ENCODE data around the gene MOB3C. TPM values are rescaled to one million over a fixed set of nuclear protein-coding genes. Genes with fewer than 3 reads are reported as not detected.

The MOB3C gene
- total RNA-seq, 4 donors from 2014 or later: 19.5 to 27.0 (median 24.4) TPM

GRCh38 chr1:46649764-46650163 is 33.2 kb upstream of the MOB3C start:
- DNase-seq (ENCODE audit: extremely low spot score): no peak
- Histone ChIP-seq H3K36me3 (peaks cover 19 to 65% (median 44%) of the 10 kb centered on the region in 4 donors), H3K4me1 (peaks cover 0 to 24% (median 13%) of the 10 kb centered on the region in 4 donors), H3K4me3 (no peak overlapping the region), H3K27ac (replicated peaks in 1 of 4) (no peak overlapping the region), H3K9me3 (peaks cover 0 to 6% (median 0%) of the 10 kb centered on the region in 4 donors), H3K27me3 (no peaks in the 10 kb centered on the region)
- intact Hi-C loops (cut with DNase I): no loop called here
- WGBS: 97% methylated on average over 2 of the region's 2 CpGs
- TF ChIP-seq, protein P1, sequence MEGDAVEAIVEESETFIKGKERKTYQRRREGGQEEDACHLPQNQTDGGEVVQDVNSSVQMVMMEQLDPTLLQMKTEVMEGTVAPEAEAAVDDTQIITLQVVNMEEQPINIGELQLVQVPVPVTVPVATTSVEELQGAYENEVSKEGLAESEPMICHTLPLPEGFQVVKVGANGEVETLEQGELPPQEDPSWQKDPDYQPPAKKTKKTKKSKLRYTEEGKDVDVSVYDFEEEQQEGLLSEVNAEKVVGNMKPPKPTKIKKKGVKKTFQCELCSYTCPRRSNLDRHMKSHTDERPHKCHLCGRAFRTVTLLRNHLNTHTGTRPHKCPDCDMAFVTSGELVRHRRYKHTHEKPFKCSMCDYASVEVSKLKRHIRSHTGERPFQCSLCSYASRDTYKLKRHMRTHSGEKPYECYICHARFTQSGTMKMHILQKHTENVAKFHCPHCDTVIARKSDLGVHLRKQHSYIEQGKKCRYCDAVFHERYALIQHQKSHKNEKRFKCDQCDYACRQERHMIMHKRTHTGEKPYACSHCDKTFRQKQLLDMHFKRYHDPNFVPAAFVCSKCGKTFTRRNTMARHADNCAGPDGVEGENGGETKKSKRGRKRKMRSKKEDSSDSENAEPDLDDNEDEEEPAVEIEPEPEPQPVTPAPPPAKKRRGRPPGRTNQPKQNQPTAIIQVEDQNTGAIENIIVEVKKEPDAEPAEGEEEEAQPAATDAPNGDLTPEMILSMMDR (IDR thresholded peaks at IDR 0.05): no peak
- TF ChIP-seq POLR2A (IDR thresholded peaks at IDR 0.05; ENCODE audit: low read depth): no peak
- TF ChIP-seq EP300 (IDR thresholded peaks at IDR 0.05): no peak
- TF ChIP-seq POLR2AphosphoS5 (IDR thresholded peaks at IDR 0.05): no peak

GRCh38 chr1:46647611-46648010 is 31.0 kb upstream of the MOB3C start:
- H3K36me3 ChIP-seq: peaks cover 19 to 55% (median 37%) of the 10 kb centered on the region in 4 donors

DNA sequence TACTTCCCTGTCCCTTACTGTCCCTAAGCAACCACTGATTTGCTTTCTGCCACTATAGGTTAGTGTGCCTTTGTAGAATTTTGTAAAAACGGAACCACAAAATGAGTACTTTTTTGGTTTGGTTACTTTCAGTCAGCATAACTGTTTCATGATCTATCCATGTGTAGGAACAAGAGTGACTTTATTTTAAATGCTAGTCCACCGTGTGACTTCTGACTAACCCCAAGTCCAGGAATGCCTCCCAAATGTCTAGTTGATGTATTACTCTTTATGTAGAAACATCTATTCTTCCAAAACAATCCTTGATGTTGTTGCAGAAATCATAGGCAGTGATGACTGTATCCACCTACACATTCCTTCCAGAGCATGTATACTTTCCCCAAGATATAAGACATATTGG is 30.2 kb upstream of the MOB3C start:
- DNase-seq (ENCODE audit: extremely low spot score): no peak
- intact Hi-C loops (cut with DNase I): no loop called here
- Histone ChIP-seq H3K4me1 (peaks cover 13 to 36% (median 32%) of the 10 kb centered on the region in 4 donors), H3K27me3 (no peaks in the 10 kb centered on the region), H3K27ac (replicated peaks in 1 of 4) (no peak overlapping the region), H3K4me3 (no peak overlapping the region), H3K9me3 (peaks cover 0 to 6% (median 0%) of the 10 kb centered on the region in 4 donors), H3K36me3 (peaks cover 13 to 53% (median 35%) of the 10 kb centered on the region in 4 donors)
- no peak for TF ChIP-seq EP300 (IDR thresholded peaks at IDR 0.05)
- no peak for TF ChIP-seq POLR2AphosphoS5 (IDR thresholded peaks at IDR 0.05)
- TF ChIP-seq, protein P1 (IDR thresholded peaks at IDR 0.05): no peak
- no peak for TF ChIP-seq POLR2A (IDR thresholded peaks at IDR 0.05; ENCODE audit: low read depth)
- 60% methylated on average over 2 of the region's 2 CpGs for WGBS

More at GRCh38 chr1:46647611-46648010, 31.0 kb upstream of the MOB3C start:
- peaks cover 12 to 29% (median 25%) of the 10 kb centered on the region in 4 donors for H3K4me1 ChIP-seq
- H3K27ac ChIP-seq (replicated peaks in 1 of 4): no peak overlapping the region
- no peak overlapping the region for H3K4me3 ChIP-seq
- intact Hi-C loops (cut with DNase I): no loop called here
- 97% methylated on average over 3 of the region's 3 CpGs for WGBS
- TF ChIP-seq EP300 (IDR thresholded peaks at IDR 0.05) (no peak), POLR2AphosphoS5 (IDR thresholded peaks at IDR 0.05) (no peak), POLR2A (IDR thresholded peaks at IDR 0.05; ENCODE audit: low read depth) (no peak)
- TF ChIP-seq, protein P1 (IDR thresholded peaks at IDR 0.05): no peak
- DNase-seq (ENCODE audit: extremely low spot score): no peak
- H3K9me3 ChIP-seq: peaks cover 0 to 6% (median 0%) of the 10 kb centered on the region in 4 donors
- no peaks in the 10 kb centered on the region for H3K27me3 ChIP-seq

GRCh38 chr1:46646331-46646730 is 29.7 kb upstream of the MOB3C start:
- Histone ChIP-seq H3K4me3 (no peak overlapping the region), H3K27ac (replicated peaks in 1 of 4) (no peak overlapping the region), H3K27me3 (no peaks in the 10 kb centered on the region), H3K9me3 (peaks cover 0 to 6% (median 0%) of the 10 kb centered on the region in 4 donors), H3K36me3 (peaks cover 13 to 50% (median 34%) of the 10 kb centered on the region in 4 donors), H3K4me1 (peaks cover 13 to 37% (median 34%) of the 10 kb centered on the region in 4 donors)
- no peak for DNase-seq (ENCODE audit: extremely low spot score)
- 69% methylated on average over 1 of the region's 1 CpG for WGBS
- intact Hi-C loops (cut with DNase I): no loop called here
- TF ChIP-seq POLR2A (IDR thresholded peaks at IDR 0.05; ENCODE audit: low read depth) (no peak), EP300 (IDR thresholded peaks at IDR 0.05) (no peak), POLR2AphosphoS5 (IDR thresholded peaks at IDR 0.05) (no peak)
- TF ChIP-seq, protein P1 (IDR thresholded peaks at IDR 0.05): no peak

- no peak overlapping the region for H3K27ac ChIP-seq (replicated peaks in 1 of 4)
- H3K4me3 ChIP-seq: no peak overlapping the region
- no peak for DNase-seq (ENCODE audit: extremely low spot score)
- no peaks in the 10 kb centered on the region for H3K27me3 ChIP-seq
- WGBS: 85% methylated on average over 4 of the region's 4 CpGs
- peaks cover 13 to 41% (median 35%) of the 10 kb centered on the region in 4 donors for H3K4me1 ChIP-seq
- intact Hi-C loops (cut with DNase I): no loop called here
- TF ChIP-seq POLR2AphosphoS5 (IDR thresholded peaks at IDR 0.05) (no peak), POLR2A (IDR thresholded peaks at IDR 0.05; ENCODE audit: low read depth) (no peak), EP300 (IDR thresholded peaks at IDR 0.05) (no peak)
- TF ChIP-seq, protein P1 (IDR thresholded peaks at IDR 0.05): no peak
- H3K36me3 ChIP-seq: peaks cover 13 to 49% (median 33%) of the 10 kb centered on the region in 4 donors
- H3K9me3 ChIP-seq: peaks cover 0 to 6% (median 0%) of the 10 kb centered on the region in 4 donors
Measured at GRCh38 chr1:46645815-46646214, 29.2 kb upstream of the MOB3C start.

Measured in esophagus muscularis mucosa (tissue), 4 donors.